Ovary (tissue), 3 donors: Measurements from ENCODE around the gene MSH4.
"Not testable (repeated sequence)": the region's sequence is repeated elsewhere in the genome, so short reads cannot be mapped to it uniquely, and the experiment has no call there.

Source experiments
- EP300 ChIP-seq: sonication (generic); formaldehyde crosslinking; IDR thresholded peaks from one replicate; pipeline ENCODE4 v1.6.1; 2017; ENCODE audit warnings: antibody characterized with exemption
- POLR2A ChIP-seq: fragments of 450-650 bp; IDR thresholded peaks from one replicate; pipeline ENCODE4 v1.6.1; 2017; ENCODE audit warnings: antibody characterized with exemption, mild to moderate bottlenecking, moderate library complexity
- TF ChIP-seq, protein P1 (sequence below), 3 donors: fragments of 450-650 bp in 2 of 3; fragments of 200-600 bp in 1 of 3; IDR thresholded peaks; one replicate each; pipeline versions ENCODE4 v1.5.1 to v1.8.0; 2016 to 2022; ENCODE audit warnings: antibody characterized with exemption in 3 of 3, mild to moderate bottlenecking in 1 of 3
- donor health status: DM: no; HTN: no; CAD: no.

DNA sequence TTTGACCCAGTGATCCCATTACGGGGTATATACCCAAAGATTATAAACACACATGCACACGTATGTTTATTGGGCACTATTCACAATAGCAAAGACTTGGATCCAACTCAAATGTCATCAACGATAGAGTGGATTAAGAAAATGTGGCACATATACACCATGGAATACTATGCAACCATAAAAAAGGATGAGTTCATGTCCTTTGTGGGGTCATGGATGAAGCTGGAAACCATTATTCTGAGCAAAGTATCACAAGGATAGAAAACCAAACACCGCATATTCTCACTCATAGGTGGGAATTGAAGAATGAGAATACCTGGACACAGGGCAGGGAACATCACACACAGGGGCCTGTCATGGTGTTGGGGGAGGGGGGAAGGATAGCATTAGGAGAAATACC, 12.8 kb upstream of the MSH4 start:
- TF ChIP-seq POLR2A, EP300: not testable (repeated sequence)
- TF ChIP-seq, protein P1, sequence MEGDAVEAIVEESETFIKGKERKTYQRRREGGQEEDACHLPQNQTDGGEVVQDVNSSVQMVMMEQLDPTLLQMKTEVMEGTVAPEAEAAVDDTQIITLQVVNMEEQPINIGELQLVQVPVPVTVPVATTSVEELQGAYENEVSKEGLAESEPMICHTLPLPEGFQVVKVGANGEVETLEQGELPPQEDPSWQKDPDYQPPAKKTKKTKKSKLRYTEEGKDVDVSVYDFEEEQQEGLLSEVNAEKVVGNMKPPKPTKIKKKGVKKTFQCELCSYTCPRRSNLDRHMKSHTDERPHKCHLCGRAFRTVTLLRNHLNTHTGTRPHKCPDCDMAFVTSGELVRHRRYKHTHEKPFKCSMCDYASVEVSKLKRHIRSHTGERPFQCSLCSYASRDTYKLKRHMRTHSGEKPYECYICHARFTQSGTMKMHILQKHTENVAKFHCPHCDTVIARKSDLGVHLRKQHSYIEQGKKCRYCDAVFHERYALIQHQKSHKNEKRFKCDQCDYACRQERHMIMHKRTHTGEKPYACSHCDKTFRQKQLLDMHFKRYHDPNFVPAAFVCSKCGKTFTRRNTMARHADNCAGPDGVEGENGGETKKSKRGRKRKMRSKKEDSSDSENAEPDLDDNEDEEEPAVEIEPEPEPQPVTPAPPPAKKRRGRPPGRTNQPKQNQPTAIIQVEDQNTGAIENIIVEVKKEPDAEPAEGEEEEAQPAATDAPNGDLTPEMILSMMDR (IDR thresholded peaks at IDR 0.05): not testable (repeated sequence)
